ENCODE results near the gene TSACC.
"Not testable (repeated sequence)": the region's sequence is repeated elsewhere in the genome, so short reads cannot be mapped to it uniquely, and the experiment has no call there.

TSACC gene

DNA sequence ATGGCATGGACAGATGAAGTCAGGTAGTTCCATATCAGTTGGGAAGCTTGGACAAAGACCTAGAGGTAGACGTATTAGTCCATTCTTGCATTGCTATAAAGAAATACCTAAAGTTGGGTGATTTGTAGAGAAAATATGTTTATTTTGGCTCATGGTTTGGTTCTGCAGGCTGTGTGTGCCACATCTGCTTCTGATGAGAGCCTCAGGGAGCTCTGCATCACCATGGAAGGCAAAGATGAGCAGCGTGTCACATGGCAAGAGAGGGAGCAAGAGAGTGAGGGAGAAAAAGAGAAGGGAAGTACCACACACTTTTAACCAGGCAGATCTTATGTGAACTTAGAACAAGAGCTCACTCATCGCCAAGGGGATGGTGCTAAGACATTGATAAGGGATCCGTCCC is 9.0 kb downstream of the TSACC start:
- DNase-seq, result no peak

DNA sequence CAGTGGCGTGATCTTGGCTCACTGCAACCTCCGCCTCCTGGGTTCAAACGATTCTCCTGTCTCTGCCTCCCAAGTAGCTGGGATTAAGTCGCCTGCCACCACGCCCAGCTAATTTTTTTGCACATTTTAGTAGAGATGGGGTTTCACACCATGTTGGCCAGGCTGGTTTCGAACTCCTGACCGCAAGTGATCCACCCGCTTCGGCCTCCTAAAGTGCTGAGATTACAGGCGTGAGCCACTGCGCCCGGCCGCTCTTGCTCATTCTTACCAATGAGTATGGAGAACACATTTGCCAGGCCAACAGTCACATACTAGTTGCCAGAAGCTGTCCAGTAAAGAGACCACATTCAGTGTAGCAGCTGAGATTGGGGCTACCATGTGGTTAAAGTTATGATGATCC is 14.2 kb downstream of the TSACC start:
- not testable (repeated sequence) for DNase-seq

DNA sequence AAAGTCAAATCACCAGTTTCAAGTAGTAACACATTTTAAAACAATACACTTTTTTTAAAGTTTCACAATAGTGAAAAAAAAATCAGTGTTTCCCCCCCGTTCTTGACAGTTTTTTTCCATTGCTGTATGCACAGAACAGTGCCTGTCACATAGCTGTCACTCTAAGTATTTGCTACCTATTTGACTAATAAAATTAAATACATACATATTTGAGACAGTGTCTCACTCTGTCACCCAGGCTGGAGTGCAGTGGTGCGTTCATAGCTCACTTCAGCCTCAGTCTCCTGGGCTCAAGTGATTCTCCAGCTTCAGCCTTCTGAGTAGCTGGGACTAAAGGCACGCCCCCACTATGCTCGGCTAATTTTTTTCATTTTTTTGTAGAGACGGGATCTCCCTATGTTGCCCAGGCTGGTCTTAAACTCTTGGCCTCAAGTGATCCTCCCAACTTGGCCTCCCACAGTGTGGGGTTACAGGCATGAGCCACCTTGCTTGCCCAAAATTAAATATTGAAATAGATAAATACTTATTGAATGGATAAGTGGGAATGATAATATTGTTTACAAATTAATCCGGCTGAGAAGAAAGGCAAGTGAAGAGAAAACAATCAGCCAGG is 18.0 kb downstream of the TSACC start:
- no peak for DNase-seq

DNA sequence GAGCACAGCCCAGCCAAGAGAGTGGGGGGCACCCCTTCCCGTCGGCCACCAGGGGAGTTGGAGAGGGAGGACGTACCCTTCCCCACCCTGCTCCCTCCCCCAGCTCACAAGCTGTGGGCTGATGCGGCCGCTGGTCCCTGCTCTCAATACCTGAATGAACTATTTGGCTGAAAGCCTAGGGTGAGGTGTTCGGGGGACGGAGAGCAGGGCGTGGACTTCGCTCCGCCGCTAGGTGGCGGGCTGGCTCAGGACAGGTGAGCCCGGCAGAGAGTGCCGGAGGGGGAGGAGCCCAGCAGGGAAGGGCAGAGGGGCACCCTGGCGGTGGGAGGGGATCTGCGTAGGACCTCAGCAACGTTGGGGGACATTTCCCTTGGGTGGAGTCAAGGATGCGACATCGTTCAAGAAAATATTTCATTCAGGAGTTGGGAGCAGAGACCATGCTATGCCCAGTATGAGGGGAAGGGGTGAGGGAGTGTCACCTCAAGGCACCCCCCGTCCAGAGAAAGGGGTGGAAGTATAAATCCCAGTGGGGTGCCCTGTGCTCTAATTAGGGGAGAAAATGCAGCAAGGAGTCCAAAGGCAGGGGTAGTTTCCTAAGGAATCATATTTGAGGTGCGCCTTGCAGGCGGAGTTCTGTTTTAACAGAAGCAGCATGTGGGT is 18.7 kb downstream of the TSACC start:
- DNase-seq, result no peak

DNA sequence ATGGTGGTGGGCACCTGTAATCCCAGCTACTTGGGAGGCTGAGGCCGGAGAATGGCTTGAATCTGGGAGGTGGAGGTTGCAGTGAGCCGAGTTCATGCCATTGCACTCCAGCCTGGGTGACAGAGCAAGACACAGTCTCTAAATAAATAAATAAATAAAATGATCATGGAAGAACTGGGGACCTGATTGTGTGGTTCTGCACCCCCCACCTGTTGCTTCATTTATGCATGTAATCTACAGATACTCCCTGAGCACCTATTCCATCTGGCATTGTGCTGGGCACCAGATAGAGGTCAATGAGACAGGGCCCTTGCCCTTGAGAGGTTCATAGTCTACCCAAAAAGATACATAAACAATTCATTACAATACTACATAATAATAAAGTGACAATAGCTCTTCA is 19.7 kb downstream of the TSACC start:
- no peak for DNase-seq

DNA sequence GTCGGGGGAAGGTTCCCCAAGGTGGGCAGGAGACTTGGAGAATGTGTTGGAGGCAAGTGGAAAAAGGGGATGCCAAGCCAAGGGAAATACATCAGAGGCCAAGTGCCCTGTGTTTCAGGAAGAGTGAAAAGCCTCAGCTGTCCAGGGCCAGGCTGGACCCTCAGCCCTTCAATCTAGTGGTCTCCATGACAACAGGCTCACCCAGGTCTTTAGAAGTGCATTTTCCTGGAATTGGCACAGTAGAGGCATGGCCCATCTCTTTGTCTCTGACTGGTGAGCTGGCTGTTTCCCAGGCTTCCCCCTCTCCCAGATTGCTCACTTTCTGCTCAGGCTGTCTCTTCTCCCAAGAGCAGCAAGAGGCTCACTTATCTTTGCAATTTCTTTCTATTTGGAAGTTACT is 20.3 kb downstream of the TSACC start:
- no peak for DNase-seq

DNA sequence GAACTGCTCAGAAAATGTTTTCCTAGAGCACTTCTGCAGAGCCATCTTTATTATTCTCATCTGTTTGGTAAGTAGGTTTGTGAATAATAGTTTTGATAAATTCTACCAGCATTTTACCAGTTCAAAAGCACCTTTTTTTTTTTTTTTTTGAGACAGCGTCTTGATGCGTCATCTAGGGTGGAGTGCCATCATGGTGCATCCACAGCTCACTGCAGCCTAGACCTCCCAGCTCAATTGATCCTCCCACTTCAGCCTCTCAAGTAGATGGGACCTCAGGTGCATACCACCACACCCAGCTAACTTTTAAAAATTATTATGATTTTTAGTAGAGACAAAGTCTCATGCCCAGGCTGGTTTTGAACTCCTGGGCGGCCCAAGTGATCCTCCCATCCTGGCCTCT is 20.9 kb downstream of the TSACC start:
- no peak for DNase-seq

DNA sequence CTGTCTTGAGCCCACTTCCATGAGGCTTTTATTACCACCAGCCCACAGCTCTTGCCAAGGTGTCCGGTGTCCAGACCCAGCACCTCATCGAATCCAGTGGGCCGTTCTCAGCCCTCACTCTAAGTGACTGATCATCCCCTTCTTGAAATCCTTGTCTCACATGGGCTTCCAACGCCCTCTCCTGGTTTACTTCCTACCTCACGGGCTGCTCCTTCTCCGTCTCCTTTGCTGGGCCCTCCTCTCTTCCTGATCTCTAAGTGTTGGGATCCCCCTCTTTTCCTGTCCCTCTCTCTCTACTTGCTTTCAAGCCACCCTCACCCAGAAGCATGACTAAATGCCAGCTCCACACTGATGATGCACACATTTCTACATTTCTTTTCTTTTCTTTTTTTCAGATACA is 21.6 kb downstream of the TSACC start:
- no peak for DNase-seq

DNA sequence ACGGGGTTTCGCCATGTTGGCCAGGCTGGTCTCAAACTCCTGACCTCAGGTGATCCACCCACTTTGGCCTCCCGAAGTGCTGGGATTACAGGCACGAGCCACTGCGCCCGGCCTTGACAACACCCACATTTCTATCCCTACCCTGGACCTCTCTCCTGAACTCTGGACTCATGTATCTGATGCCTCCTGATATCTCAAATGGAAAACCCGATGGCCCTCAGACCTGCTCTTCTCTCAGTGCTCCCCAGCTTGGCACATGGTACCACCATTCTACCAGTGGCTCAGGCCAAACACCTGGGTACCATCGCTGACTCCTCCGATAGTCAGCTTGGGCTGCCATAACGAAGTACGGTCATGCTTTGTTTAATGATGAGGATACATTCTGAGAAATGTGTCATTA is 22.2 kb downstream of the TSACC start:
- no peak for DNase-seq

DNA sequence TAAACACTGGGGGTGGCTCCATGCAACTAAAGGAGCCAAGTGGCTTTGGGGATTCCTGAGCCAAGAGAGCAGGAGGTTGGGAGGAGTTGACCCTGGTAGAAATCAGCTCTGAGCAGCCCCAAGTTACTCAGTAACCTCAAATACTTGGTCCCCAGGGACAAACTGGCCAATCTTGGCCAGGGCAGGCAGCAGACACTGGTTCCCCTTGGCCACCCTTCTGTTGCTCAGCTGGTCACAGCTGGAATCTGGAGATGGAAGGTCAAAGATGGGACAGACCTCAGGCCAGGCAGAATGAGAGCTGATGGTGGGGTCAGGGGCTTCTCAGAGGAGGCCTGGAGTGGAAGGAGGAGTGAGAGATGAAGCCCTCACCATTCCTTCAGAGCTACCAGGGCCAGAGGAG is 27.4 kb downstream of the TSACC start:
- no peak for DNase-seq

DNA sequence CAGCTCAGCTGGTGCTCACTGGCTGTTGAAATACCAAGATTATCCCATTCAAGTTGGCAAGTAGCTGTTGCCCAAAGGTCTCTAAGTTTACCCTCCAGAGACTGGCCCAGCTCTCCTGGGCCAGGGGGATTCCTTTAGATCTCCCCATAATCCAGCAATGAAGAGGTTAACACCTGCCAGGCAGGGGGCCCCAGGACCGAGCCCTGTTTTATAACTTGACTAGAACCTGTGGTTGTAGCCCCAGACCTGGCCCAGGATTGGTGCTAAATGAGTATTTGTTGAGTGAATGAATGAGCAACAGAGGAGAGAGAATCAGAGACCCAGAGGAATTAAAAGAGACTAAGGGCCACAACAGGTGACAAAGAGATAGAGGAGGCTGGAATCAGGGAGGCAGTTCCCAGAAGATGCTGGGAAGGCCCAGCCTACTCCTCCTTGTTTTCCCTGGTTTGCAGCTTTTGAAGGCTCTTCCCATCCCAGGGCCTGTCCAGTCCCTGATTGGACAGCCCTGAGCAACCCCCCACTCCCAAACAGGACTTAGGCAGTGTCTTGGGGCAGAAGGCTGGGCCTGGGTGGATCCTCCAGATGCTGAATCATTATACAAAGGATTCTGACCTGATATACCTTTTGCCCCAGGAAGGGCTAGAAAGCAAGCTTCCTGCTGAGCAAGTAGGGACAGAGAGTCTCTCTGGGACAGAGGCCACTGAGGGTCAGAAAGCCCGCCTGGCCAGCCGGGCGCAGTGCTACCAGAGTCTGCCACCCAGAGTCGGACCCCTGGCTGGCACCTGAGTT is 28.2 kb downstream of the TSACC start:
- no peak for DNase-seq

DNA sequence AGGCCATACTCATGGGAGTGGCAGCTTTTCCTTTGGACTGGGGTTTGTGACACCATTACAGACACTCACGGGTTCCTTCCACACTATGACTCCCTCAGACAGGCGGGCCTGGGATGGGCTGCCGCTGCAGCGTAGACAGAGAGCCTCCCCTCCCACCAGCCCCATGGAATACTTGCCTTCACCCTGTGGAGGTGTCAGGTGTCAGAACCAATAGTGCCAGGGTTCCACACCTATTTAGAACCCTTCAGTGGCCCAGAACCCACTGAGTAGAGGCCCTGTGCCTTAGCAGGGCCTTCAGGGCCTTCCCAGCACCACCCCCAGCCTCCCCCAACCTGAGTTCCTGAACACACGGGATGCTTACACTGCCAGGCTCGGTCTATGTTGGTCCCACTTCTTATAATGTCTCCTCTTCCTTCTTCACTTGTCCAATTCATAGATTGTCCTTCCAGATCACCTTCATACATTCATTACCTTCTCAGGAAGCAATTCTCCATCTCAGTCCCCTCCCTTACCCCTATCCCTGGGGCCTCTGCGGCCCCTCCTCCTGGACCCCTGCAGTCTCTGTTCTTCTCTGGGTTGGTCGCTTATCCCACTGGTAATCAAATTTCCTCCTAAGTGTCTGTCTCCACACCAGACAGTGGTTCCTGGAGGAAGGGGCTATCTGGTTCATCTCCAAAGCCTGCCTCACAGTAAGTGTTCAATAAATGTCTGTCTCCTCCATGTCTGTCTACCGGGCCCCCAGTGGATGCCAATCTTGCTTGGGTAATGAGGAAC is 29.2 kb downstream of the TSACC start:
- no peak for DNase-seq

DNA sequence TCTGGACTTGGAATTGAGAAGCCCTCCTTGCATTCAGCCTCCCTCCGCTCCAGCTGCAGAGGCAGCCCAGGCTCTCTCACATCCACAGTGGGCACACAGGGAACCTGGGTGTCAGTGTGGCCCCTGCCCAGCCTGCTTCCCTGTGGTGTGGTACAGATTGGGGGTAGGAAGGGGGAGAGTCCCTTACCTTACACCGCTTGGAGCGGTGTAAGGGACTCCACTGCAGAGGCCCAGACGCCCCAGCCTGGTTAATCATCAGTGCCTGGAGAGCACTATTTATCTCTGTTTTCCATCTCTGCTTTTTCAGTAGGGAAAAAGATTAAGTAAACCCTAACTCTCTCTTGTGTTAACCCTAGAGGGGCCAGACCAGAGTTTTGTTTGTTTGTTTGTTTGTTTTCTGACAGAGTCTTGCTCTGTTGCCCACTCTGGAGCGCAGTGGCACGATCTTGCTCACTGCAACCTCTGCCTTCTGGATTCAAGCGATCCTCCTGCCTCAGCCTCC is 29.9 kb downstream of the TSACC start:
- DNase-seq, result no peak

DNA sequence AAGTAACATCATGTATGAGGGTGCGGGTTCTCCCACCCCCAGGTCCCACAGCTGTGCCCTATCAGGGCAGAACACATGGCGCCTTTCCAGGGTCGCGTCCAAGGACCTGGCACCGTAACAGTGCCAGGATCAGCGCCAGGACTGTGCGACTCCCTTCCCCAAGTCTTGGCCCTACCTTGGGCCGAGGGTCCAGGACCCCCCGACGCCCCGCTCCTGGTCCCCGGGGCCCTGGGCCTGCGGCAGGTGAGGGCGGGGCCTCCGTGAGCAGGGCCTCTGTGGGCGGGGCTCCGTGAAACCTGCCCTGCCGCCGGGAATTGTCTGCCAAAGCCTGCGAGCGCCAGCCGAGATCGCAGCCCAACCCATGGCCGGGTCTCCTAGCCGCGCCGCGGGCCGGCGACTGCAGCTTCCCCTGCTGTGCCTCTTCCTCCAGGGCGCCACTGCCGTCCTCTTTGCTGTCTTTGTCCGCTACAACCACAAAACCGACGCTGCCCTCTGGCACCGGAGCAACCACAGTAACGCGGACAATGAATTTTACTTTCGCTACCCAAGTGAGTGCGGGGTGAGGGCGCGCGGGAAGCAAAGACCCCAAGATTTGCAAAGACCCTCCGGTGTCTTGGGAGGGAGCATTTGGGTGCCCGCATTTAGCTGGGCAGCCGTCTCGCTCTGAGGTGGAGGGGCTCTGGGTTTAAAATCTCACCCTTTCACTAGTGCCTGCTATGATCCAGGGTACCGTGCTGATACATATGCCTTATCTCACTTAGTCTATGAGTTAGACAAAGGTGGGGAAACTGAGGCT is 30.8 kb downstream of the TSACC start, which contains the start of gene RHBG:
Gene RHBG (plus strand): TSS at position 323 of the 796 bp plus-strand sequence. CDS start 39 bp downstream, at position 362.
- no peak for DNase-seq

DNA sequence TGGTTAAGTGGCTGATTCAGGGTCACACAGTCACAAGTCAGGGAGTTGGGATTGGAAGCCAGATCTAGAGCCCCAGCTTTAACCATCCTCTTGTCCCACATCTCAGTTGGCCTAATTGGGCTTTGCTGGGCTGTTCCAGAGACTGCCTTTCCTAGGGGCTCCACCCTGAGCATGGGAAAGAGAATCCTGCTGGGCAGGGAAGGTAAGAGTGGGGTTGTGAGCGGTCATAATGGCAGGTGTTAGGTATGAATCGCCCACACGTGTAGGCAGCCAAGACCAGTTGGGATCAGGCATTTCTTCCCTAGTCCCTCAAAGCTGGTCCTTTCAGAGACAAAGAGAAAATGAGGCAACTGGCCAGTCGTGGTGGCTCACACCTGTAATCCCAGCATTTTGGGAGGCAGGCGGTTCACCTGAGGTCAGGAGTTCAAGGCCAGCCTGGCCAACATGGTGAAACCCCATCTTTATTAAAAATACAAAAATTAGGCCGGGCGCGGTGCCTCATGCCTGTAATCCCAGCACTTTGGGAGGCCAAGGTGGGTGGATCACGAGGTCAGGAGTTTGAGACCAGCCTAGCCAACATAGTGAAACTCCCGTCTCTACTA is 31.5 kb downstream of the TSACC start:
- not testable (repeated sequence) for DNase-seq

DNA sequence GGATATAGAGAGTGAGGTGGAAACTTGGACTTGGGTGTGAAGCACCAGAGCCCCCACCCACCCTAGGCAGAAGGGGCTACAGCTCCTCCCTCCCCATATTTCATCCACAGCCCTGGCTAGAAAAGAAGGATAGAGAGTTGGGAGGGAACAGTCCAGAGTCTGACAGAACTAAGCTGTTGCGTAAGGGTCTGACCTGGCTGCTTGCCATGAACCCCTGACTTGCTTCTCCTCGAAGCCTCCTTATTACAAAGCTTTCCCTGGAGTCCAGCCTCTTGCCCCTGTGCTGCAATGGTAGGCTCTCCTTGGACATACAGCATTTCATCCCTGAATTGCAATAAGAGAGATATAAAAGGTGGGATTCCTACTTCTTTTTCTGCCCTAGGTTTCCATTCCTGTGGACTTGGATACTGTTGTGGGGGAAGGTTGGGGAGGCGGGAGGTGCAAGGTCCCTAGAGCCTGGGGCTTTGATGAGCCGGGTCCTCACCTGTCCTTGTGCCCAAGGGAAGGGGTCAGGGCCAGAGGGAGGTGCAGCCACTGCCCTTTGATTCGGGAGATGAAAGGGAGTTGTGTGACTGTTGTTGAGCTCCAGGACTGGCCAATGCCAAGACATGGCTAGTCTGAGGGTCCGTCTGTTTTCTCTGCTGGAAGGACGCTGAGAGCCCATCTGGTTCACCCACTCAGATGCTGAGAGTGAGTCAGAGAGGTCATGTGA is 33.4 kb downstream of the TSACC start:
- peak; percentile 28 for DNase-seq

DNA sequence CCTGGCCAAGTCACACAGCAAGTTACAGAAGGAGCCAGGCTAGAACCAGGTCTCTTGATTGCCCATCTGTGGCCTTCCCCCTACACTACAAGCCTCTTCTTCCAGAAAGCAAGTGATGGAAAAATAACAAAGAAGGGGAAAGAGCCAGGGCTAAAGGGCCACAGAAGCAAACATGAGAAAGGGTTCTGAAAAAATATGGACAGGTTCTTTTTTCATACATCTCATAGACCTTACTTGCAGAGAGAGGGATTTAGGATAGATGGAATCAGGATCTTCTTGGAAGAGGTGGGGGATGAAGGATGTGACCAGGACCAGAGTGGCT is 33.9 kb downstream of the TSACC start:
- no peak for DNase-seq

DNA sequence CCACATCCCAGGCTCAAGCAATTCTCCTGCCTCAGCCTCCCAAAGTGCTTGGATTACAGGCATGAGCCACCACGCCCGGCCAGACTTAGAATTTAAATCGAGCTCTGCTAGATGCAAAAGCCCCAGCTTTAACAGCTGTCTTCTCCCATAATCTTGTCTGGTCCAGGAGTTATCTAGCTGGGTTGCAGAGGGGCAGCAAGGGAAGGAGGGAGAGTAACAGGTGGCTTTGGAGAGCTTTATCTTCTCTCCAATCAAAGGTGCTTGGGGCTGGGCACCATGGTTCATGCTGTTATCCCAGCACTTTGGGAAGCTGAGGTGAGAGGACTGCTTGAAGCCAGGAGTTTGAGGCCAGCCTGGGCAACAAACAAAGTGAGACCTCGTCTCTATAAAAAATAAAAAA is 34.5 kb downstream of the TSACC start:
- DNase-seq, result peak; percentile 42

DNA sequence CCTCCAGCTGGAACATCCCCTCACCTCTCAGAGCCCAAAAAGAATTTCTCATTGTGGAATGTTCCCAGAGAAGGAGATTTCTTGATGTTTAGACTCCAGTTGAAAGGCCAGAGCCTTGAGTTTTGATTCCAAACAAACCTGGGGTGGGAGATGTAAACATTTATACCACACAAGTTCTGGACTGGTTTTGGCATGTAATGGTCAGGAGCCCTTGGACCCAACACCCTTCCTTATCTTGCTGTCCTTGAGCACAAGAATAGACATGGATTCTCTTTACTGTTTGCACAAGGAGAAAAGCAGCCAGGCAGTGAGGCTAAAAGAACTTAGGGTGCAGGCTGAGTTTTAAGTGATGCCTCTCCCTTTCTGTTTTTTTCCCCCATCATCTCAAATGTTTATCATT is 35.2 kb downstream of the TSACC start:
- no peak for DNase-seq

DNA sequence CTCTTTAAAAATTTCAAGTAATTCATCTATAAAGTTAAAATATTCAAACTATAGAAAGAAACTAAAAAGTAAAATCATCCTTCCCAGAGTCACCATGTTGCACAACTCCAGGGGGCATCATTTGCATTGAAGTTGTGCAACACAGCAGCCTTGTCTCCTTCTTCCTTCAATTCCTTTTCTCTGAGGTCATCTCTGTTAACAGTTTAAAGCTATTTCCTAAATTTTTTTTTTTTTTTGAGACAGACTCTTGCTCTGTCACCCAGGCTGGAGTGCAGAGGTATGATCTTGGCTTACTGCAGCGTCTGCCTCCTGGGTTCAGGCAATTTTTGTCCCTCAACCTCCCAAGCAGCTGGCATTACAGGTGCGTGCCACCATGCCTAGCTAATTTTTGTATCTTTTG is 37.8 kb downstream of the TSACC start:
- no peak for DNase-seq

All from NCI-H524 treated with DMSO at 0.1 percent for 48 hours (cell line).